ENCODE data around the gene ADCYAP1R1. TPM values are rescaled to one million over a fixed set of nuclear protein-coding genes. Genes with fewer than 3 reads are reported as not detected.

The ADCYAP1R1 gene
- polyA plus RNA-seq, 3 donors = 0.68 to 1.4 (median 0.75) TPM

GRCh38 chr7:31067491-31067890 lies 15.4 kb downstream of the ADCYAP1R1 start:
- no peak for DNase-seq

GRCh38 chr7:31068006-31068675 lies 16.0 kb downstream of the ADCYAP1R1 start:
- no peak for DNase-seq

GRCh38 chr7:31069860-31070555 lies 17.9 kb downstream of the ADCYAP1R1 start:
- no peak for DNase-seq

GRCh38 chr7:31070991-31071644 lies 19.0 kb downstream of the ADCYAP1R1 start:
- DNase-seq = no peak

- DNase-seq = no peak
Observed at GRCh38 chr7:31071645-31072029, 19.5 kb downstream of the ADCYAP1R1 start.

- no peak for DNase-seq
Observed at GRCh38 chr7:31073326-31074119, 21.4 kb downstream of the ADCYAP1R1 start.

GRCh38 chr7:31074120-31074383 lies 21.9 kb downstream of the ADCYAP1R1 start:
- DNase-seq = no peak

- DNase-seq = no peak
Observed at GRCh38 chr7:31074403-31075085, 22.4 kb downstream of the ADCYAP1R1 start.

GRCh38 chr7:31075086-31075405 lies 22.9 kb downstream of the ADCYAP1R1 start:
- no peak for DNase-seq

GRCh38 chr7:31076051-31076450 lies 23.9 kb downstream of the ADCYAP1R1 start:
- DNase-seq = no peak

GRCh38 chr7:31076641-31077310 lies 24.7 kb downstream of the ADCYAP1R1 start:
- DNase-seq = no peak

GRCh38 chr7:31077484-31078362 lies 25.6 kb downstream of the ADCYAP1R1 start:
- DNase-seq = no peak

- DNase-seq = no peak
Observed at GRCh38 chr7:31078363-31078990, 26.4 kb downstream of the ADCYAP1R1 start.

GRCh38 chr7:31079126-31079823 lies 27.2 kb downstream of the ADCYAP1R1 start:
- DNase-seq = no peak

GRCh38 chr7:31079824-31080511 lies 27.9 kb downstream of the ADCYAP1R1 start:
- DNase-seq = no peak

GRCh38 chr7:31080763-31081162 lies 28.7 kb downstream of the ADCYAP1R1 start:
- DNase-seq = no peak

- DNase-seq = no peak
Observed at GRCh38 chr7:31082017-31082416, 29.9 kb downstream of the ADCYAP1R1 start.

GRCh38 chr7:31082447-31082846 lies 30.3 kb downstream of the ADCYAP1R1 start:
- DNase-seq = peak; percentile 28
